GM21529 (cell line): Measurements from ENCODE around the gene CCDC61.

Source experiments
- ATAC-seq: cut with Tn5 transposase; IDR thresholded peaks from one replicate; pipeline ENCODE4 v1.9.1; 2021; ENCODE audit not compliant: unreplicated experiment

CCDC61 gene, protein sequence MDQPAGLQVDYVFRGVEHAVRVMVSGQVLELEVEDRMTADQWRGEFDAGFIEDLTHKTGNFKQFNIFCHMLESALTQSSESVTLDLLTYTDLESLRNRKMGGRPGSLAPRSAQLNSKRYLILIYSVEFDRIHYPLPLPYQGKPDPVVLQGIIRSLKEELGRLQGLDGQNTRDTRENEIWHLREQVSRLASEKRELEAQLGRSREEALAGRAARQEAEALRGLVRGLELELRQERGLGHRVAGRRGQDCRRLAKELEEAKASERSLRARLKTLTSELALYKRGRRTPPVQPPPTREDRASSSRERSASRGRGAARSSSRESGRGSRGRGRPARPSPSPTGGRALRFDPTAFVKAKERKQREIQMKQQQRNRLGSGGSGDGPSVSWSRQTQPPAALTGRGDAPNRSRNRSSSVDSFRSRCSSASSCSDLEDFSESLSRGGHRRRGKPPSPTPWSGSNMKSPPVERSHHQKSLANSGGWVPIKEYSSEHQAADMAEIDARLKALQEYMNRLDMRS

DNA sequence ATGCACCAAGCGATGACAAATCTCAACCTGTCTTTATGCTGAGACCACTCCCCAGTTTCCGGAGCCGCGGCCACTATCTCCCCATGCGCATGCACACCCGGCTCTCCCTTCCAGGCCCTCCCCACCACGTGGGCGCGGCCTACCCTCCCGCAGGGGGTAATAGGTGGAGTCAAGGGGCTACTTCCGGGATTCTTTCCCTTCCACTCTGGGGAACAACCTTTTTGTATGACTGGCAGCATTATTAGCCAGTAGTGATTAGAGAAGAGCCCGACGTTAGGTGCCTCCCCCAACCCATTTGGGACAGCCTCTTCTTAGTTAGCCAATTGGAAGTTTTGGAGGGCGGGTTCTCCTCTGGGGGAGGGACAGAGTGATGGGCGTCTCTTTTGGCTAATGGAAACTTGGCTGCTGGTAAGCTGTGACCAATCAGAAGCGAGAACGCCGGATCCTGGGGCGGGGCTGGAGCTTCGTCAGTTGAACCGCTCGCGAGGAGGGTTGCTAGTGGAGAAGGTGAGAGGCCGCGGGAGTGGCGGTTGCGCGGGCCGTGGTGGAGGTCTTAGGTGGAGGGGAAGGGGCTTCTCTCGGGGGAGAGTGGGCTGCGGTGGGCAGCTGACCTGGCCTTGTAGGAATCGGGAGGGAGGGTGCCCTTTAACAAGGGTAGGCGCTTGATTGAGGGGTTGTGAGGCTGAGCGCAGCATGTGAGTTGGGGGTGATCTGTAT lies at the start of gene CCDC61:
Gene CCDC61, plus strand, starts transcription at position 470 of the 717 bp plus-strand sequence. CDS start 7,552 bp downstream, outside the sequence.
- peak; percentile 97 for ATAC-seq

DNA sequence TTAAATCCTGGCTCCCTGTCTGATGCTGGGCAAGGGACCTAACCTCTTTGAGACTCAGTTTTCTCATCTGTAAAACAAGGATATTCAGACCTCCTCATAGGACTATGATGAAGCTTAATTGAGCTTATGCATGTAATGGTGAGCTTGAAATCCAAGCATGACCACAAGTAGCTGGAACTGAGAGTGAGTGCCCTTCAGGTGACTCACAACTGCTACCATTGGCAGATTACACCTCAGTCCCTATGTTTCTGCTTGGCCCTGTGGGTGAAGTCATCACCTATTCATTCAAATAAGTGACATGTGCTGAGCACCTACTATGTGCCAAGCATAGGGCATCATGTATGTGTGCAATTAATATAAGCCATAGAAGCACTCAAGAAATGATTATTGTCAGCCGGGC lies 47.3 kb upstream of the CCDC61 start:
- ATAC-seq, result no peak

DNA sequence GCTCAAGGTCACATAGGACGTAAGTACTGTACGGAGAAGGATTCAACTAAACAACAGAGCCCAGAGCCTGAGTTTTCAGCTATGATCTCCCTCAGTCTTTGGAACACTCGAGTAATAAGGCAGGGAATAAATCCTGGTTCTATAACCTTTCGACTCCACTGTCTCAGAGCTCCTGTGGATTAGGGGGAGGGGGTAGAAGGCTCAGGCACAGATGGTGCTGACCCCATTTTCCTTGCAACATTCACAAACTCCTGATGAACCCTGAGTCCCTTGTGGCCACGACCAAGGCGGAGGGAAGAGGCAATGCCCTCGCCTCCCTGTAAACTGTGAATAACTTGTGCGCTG lies 43.0 kb upstream of the CCDC61 start:
- ATAC-seq, result no peak

DNA sequence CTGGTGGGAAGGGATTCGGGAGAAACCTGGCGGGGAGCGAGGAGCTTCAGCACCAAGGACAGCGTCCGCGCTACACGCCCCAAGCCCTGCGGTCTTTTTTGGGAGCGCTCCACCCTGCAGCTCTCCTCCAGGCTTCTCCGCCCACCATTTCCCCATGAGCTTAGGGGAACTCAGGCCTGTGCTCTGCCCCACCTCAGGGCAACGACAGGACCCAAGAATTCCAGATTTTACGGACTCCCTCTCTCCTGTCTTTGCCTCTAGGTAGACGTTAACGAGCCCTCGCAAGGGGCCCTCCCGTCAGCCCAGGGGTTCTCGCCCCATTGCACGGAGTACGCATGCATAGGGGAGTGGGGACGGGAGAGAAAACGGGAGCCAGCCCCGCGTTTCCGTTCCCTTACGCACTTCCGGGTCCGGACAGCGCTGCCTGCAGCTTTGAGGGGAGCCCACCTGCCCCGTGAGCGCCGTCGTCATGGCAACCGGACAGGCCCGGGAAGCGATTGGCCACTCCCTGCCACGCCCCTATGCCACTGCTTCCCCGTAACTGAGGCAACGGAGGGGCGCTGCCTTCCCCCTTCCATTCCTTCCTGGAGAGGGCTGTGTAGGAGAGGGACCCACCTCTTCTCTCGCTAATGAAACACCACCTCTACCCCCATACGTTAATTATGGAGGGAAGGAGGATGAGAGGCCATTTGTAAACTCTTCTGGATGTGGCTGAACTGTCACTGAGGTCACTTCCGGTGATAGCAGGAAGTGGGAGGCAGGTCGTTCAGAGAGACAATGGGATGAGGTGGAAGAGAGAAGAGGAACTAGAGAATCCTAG lies 42.4 kb upstream of the CCDC61 start:
- ATAC-seq, result no peak

DNA sequence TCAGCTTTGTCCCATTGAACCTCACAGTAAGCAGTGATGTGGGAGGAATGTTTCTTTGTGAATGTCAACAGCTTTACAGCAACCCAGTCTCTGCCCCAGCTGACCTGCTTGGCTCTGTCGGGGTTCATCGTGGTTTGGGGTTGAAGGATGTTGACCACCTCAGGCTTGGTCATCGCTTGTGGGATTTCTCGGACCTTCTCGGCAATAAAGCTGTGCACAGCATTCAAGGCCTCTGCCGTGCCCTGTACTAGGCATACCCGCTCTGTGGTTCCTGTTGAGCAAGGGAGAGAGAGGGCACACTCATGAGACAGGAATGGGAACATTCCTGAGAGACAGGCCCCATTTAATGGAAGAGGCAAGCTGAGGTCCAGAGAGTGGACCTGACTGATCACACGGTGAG lies 41.6 kb upstream of the CCDC61 start:
- no peak for ATAC-seq

DNA sequence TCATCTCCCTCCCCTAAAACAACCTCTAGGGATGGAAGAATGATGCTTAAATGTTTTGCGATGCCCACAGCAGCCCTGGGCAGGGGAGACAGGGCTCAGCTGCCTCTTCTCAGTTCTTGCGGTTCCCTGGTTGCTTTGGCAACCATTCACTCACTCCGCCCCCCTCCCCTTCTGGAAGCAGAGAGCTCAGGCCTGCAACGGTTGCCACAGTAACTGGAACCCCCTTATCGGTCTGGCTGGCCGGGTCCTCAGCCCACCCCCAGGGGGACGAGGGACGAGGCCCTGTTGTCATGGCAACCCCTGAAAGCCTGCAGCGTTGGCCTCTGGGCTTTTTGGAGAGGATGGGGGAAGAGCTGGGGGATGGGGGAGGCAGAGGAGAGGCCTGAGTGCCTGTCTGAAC lies 41.1 kb upstream of the CCDC61 start:
- no peak for ATAC-seq

DNA sequence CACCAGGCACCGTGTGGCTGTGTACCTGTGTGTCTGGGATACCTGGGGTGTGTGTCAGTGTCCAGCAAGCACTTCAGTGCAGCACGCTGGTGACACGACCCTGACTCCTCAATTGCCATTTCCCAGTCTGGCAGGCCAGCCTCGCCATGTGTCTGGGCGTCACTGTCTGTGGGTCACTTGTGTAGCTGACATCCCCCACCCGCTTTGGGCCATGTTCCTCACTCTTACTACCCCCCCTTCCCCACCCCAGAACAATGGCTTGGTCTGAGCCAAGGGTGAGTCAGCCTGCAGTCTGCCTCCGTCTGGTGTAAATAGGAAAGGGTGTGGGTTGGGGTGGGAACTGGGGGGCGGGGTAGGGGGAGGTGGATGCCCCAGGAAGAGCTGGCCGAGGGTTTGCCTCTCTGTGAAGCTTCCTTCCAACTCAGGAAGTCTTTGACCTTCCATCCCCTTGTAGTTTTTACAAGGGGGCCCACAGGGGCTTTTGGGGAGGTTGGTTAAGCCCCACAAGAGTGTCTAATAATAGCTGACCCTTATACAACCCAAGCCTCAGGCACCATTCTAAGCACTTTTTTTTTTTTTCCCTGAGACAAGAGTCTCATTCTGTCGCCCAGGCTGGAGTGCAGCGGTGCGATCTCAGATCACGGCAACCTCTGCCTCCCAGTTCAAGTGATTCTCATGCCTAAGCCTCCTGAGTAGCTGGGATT lies 39.2 kb upstream of the CCDC61 start:
- no peak for ATAC-seq

DNA sequence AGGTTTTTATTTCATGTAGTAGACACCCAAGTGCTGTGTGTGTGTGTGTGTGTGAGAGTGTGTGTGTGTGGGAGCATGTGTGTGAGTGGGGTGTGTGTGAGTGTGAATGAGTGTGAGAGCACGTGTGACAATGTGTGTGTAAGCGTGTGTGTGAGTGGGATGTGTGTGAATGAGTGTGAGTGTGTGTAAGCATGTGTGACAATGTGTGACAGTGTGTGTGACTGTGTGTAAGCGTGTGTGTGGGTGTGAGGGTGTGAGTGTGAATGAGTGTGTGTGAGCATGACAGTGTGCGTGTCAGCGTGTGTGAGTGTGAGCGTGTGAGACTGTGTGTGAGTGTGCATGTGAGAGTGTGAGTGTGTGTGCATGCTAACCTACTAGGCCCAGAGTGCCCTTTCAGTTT lies 36.9 kb upstream of the CCDC61 start:
- ATAC-seq, result no peak

DNA sequence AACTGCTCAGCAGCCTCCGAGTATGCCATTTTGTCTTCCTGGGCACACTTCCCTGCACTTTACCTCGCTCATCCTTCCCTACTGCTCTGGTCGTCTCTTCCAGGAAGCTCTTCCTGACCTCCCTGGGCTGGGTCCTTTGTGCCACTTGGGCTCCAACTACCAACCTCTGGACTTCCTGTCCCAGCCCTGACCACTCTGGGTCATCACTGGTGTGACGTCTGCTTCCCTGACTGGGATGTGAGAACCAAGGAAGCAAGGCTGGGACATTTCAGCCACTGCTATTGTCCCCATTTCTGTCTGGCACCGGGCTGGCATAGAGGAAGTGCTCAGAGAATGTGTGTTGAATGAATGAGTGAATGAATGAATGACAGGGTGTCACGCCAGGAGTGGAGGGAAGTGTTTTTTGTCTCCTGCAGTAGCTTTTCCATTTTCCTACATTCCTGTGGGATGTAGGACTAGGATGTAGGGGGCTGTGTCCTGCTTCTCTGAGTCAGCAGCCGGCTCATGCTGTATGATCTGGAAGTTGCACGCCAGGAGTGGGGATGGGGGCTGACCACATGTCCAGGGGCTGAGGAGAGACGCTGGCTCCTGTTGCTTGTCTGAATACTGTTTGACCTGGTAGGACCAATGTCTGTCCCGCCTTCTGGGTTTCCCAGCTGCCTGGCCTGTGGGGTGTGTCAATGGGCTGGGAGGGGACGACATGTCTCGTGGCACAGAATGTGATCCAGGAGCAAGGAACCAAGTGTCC lies 36.3 kb upstream of the CCDC61 start:
- ATAC-seq, result no peak

DNA sequence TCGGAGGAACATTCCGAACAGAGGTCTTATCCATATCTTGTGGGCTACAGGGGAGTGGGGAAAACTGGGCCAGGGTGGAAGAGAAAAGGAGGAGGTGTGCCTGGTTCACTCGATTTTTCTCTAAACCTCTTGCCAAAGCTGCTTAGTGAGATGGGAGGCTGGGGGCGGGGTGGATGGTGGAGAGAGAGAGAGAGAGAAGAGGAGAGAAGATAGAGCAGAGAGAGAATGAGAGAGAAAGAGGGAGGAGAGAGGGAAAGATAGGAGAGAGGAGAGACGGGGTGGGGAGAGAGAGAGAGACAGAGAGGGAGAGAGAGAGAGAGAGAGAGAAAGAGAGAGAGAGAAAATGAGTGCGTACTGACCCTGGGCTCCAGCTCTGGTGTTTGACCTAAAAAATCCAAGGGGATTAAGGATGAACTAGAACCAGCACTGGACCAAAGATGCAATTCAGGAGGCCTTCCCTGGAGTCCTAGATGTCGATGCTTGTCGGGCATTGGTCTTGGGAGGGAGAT lies 35.7 kb upstream of the CCDC61 start:
- ATAC-seq, result no peak

DNA sequence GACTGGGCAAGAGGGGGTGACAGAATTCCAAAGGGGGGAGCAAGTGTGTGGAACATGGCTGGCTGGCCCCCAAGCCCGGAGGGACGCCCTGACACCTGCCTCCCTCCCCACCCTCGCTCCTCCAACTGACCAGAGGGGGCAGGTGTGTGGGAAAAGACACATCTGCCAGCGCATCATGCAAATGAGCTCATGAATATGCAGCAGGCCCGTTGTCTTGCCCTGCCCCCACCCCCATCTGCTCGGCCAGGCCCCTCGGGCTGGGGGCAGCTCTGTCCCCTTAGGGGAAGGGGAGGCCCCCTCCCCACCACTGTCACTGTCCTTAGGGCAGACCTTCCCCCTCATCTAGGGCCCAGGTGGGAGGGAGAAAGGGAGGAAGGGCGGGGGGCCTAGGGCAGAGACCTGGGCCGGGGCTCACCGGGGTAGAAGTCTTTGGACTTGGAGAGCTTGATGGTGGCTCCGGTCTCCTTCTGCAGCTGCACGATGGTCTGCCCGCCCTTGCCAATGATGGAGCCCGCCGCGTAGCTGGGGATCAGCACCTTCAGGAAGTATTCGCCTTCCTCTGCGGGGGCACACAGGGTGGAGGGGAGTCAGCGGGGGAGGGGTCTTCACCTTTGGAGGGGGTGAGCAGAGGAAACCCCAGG lies 34.6 kb upstream of the CCDC61 start:
- ATAC-seq, result no peak

DNA sequence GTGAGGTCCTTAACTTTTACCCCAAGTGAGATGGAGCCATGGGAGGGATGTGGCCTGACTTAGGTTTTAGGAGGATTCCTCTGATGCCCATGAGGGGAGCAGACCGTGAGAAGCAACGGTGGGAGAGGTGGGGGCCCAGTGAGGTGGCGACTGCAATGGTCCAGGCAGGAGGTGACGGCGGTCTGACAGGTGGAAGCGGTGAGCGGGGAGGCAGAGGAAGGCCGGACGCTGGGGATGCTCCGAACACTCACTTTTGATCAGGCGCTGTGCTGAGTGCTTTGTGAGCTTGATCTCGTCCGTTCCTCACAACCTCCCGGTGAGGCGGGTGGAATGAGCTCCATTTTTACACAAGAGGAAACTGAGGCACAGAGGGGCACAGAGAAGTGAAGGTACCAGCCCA lies 33.2 kb upstream of the CCDC61 start:
- ATAC-seq, result no peak

DNA sequence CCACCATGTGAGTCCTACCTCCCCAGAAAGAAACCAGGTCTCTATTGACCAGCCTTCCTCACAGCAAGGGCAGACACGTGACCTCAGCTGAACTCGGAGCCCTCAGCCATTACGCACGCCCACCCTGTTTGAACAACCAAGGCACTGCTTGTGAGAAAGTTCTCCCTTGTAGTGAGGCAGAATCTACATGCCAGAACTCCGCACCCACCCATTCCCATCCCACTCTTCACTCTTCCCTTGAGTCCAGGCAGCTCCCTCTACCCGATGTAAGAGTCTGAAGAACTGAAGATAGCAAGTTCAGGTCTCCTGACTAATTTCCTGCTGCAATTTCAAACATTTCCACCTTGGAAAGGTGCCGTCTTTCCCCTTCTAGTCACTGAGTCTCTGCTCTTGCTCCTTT lies 28.0 kb upstream of the CCDC61 start:
- no peak for ATAC-seq

DNA sequence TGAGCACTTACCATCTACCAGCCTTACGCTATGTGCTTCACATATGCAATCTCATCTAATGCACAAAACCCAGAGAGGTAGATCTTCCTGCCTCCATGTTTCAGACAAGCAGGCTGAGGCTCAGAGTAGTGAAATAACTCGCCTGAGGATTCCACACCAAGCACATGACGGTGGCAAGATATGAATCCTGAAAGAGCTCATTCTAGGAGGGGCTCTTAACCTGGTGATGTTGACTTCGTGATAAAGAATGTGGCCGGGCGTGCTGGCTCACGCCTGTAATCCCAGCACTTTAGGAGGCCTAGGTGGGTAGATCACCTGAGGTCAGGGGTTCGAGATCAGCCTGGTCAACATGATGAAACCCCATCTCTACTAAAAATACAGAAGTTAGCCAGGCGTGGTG lies 26.6 kb upstream of the CCDC61 start:
- no peak for ATAC-seq

DNA sequence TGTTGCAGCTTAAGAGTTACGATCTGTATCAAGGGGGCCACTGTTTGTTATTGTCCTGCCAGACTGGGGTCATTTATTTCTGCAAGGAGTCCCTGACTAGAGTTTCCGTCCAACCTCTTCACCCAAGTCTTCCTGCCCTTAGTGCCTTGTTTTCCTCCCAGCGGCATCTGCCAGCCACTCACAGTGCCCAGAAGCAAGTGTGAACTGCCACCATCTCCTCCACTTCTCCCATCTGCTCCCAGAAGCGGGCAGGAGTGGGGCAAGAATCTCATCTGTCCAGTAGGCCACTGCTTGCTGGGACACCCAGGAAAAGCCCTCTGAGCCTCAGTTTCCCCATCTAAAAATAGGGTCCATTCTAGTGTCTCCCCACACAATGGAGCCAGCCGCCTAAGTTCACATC lies 25.6 kb upstream of the CCDC61 start:
- no peak for ATAC-seq

DNA sequence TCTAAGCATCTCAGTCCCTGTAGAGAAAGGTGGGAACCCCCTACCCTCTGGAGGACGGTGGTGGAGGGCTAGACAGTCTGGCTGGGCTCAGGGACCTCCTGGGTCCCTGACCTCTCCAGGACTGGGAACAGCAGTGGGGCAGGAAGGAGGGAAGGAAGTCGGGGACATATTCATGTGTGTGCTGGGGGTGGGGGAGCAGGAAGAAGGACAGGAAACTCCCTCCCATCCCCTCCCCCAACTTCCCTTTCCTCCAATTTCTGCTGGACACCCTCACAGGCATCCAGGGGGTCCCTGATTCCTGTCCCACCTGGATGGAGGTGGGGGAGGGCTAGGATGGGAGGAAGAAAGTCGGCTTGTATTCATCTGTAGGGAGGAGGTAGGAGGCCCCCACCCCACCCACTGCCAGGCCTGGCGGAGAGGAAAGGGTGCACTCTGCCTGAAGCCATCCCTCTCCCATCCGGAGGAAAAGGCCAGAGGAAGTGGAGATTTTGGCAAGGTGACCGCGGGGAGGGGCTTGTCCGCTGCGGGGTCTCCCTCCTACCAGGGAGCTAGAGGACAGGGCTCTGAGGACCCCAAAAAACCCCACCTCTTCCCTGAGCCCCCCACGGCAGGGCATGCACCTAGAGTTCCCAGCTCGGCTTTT lies 23.9 kb upstream of the CCDC61 start:
- ATAC-seq, result no peak

DNA sequence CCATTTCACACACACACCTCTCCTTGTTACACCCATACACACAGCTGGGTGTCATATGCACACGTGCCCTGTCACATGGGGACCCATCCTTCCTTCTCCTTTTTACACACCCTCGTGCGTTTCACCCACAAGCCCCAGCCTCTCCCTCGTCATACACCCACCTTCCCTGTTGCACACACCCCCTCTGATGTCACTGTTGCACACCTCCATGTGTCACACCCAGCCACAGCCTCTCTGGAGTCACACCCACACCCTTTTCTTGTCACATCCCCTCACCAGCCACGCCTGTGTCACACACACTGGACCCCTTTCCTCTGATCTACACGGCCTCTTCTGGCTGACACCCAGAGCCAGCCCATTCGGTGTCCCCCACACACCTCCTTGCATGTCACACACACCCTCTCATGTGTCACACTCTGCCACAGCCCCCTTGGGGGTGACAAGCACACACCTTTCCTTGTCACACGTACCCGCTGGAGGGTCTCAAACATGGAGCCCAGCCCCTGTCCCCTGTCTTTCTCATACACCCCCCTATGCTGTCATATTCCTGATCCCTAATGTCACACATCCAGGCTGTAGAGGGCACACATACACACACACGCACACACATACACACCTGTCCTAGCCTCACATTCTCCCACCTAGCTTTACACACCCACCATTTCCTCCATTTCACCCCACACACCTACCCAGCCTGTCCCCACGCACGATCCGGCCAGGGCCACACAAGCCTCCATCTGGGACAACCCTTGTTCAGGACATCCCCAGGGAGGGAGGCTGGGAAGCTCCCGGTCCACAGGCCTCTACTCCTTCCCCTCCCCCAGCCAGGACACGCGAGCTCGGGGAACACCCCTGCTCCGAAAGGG lies 23.0 kb upstream of the CCDC61 start:
- ATAC-seq, result no peak

DNA sequence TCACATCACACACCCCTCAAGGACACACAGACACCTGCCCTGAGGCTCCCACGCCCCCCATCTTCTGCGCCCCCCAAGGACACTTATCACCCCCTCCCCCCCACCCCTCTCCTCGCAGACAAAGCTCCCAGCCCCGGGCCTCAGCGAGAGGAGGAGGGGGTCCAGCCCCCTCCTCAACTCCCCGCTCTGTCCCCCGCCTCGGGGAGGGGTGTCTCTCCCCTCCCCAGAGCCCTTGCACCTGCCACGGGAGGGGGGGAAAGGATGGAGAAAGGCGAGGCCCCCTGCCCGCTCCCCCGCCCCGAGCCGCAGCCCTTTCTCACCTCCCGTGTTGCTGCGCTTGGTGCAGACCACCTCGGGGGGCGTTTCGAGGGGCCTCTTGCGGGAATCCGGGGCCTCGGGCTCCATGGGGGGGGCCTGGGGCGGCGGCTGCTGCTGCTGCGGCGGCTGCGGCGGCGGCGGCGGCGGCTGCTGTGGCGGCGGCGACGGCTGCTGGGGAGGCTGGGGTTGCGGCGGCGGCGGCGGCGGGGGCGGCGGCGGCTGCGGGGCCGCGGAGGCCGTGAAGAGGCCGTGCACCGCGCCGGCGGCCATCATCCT lies 22.2 kb upstream of the CCDC61 start:
- no peak for ATAC-seq
